ENCODE data around the gene TBC1D10A. TPM values are rescaled to one million over a fixed set of nuclear protein-coding genes. Genes with fewer than 3 reads are reported as not detected.

Gene TBC1D10A
- total RNA-seq (10 to 100 TPM in 1 of 6 donors, 1 to 10 TPM in 5; 4.0 to 14.1 (median 7.4) TPM), polyA plus RNA-seq (10 to 100 TPM; 12.4 to 19.4 TPM)

DNA sequence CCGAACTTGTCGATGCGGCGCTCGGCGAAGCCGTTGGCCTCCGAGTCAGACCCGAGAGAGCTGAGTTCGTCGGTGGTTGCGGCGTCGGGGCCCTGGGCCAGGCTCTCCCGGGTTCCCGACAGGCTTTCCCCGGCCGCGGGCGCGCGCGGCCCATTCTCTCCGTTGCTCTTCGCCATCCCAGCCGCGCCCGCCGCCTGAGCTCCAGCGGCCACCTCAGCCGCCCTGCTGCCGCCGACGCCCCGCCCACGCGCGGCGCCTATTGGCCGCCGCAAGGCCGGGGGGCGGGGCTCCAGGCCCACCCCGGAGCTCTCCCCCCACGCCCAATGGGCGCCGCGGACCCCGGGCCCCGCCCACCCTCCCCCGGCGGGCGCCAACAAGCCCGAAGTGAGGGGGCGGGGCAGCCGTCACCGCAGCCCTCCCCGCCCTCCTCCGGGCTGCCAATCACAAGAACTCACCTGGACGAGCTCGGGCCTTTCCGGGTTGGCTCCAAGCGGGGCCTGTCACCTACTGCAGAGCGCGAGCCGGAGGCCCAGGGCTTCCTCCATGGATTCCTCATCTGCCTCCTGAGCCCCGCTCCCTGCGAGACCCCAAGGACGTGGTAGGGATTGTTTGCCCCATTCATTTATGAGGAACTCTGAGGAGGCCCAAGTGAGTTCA is at the start of gene TBC1D10A:
TSS of gene TBC1D10A (minus strand) at position 236 of the 657 bp plus-strand sequence. CDS start at position 176, 60 bp downstream.
- TF ChIP-seq, protein P1, sequence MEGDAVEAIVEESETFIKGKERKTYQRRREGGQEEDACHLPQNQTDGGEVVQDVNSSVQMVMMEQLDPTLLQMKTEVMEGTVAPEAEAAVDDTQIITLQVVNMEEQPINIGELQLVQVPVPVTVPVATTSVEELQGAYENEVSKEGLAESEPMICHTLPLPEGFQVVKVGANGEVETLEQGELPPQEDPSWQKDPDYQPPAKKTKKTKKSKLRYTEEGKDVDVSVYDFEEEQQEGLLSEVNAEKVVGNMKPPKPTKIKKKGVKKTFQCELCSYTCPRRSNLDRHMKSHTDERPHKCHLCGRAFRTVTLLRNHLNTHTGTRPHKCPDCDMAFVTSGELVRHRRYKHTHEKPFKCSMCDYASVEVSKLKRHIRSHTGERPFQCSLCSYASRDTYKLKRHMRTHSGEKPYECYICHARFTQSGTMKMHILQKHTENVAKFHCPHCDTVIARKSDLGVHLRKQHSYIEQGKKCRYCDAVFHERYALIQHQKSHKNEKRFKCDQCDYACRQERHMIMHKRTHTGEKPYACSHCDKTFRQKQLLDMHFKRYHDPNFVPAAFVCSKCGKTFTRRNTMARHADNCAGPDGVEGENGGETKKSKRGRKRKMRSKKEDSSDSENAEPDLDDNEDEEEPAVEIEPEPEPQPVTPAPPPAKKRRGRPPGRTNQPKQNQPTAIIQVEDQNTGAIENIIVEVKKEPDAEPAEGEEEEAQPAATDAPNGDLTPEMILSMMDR (IDR thresholded peaks at IDR 0.05), result no peak

DNA sequence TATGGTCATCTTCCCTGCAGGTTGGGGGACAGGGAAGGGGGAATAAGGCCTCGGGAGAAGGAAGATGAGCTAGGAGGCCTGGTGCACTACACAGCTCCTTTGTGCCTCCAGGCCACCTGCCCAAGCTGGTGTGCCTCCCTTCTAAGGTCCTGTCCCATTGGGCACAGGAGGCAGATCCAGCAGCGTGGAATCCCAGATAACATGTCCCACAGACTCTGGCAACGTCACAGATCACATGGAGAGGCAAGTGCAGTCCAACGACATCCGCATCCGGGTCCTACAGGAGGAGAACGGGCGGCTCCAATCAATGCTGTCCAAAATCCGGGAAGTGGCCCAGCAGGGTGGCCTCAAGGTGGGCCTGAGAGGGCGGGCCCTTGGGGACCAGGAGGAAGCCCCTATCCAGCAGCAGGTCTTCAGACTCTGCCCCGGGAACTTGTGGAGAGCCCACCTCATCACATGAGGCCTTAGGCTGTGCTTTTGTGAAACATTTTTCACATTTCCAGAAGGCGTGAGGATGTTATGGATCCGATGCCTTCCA is 48.6 kb upstream of the TBC1D10A start:
- FAIRE-seq (no peak), DNase-seq (no peak), ATAC-seq (no peak)
- no peaks in the 10 kb centered on the region for H3K36me3 ChIP-seq
- TF ChIP-seq, protein P1 (IDR thresholded peaks at IDR 0.05), result no peak
- 89 to 93% methylated on average over 13 of the region's 13 CpGs for WGBS, 2 donors
- no peaks in the 10 kb centered on the region for H3K9me3 ChIP-seq
- H3K27ac ChIP-seq, result no peak overlapping the region
- intact Hi-C loops (cut with DNase I), result no loop called here
- no peak overlapping the region for H3K4me3 ChIP-seq
- no peaks in the 10 kb centered on the region for H3K4me1 ChIP-seq
- no peaks in the 10 kb centered on the region for H3K27me3 ChIP-seq

More for the DNA sequence above, at the start of gene TBC1D10A:
- intact Hi-C loops (cut with DNase I), result no loop called here
- DNase-seq (peak; percentile 95 to 99 (median 96)), FAIRE-seq (no peak), ATAC-seq (peak; percentile 90 to 95 (median 92))
- H3K4me3 ChIP-seq, result peak within 1 kb of the TSS; percentile 89 to 100 (median 92)
- H3K36me3 ChIP-seq, result peaks cover 0 to 6% (median 0%) of the 10 kb centered on the region in 3 donors
- 0% methylated on average over 38 to 69 of the region's 69 CpGs for WGBS, 2 donors
- H3K27ac ChIP-seq, result peak within 1 kb of the TSS; percentile 70 to 88 (median 78)
- peaks cover 0 to 31% (median 18%) of the 10 kb centered on the region in 3 donors for H3K4me1 ChIP-seq
- no peaks in the 10 kb centered on the region for H3K9me3 ChIP-seq
- H3K27me3 ChIP-seq, result no peaks in the 10 kb centered on the region

DNA sequence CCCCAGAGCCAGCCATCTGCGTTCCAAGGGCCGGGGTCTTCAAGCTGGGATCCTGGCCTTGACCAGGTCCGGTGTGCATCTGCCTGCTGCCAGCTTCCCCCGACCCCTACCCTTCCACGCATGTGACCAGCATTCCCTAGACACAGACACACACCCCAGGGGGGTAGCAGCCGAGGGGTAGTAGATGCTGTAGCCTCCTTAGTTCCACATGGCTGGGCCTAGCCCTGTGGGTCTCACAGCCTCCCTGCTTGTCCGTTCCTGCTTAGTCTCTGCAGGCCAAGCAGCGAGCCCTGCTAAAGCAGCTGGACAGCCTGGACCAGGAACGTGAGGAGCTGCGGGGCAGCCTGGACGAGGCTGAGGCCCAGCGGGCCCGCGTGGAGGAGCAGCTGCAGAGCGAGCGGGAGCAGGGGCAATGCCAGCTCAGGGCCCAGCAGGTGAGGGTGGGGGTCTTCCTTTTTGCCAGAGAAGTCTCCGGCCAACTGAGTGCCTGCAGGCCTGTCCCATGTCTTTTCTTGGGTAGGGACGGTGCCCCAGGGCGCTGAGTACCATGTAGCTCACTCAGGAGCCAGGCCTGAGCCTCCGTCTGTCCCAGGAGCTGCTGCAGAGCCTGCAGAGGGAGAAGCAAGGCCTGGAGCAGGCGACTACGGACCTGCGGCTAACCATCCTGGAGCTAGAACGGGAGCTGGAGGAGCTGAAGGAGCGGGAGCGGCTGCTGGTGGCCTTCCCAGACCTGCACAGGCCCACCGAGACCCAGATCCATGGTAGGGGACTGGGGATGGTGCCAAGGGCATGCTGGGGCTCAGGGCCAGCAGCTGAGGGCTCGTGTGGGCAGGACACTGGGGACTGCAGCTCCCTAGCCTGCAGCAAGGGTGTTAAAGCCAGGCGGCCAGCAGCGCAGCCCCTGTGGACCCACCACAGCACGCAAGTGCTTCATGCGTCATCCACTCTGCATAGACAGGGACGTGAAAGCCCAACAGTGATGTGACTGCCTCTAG is 46.9 kb upstream of the TBC1D10A start:
- H3K27me3 ChIP-seq, result no peaks in the 10 kb centered on the region
- no peaks in the 10 kb centered on the region for H3K4me1 ChIP-seq
- ATAC-seq (peak in 1 of 4 donors; percentile 17), DNase-seq (no peak), FAIRE-seq (no peak)
- H3K9me3 ChIP-seq, result no peaks in the 10 kb centered on the region
- WGBS, 2 donors, result 80 to 86% methylated on average over 32 to 33 of the region's 33 CpGs
- H3K4me3 ChIP-seq, result no peak overlapping the region
- intact Hi-C loops (cut with DNase I), result no loop called here
- H3K36me3 ChIP-seq, result no peaks in the 10 kb centered on the region
- H3K27ac ChIP-seq, result no peak overlapping the region
- TF ChIP-seq, protein P1 (IDR thresholded peaks at IDR 0.05), result no peak

DNA sequence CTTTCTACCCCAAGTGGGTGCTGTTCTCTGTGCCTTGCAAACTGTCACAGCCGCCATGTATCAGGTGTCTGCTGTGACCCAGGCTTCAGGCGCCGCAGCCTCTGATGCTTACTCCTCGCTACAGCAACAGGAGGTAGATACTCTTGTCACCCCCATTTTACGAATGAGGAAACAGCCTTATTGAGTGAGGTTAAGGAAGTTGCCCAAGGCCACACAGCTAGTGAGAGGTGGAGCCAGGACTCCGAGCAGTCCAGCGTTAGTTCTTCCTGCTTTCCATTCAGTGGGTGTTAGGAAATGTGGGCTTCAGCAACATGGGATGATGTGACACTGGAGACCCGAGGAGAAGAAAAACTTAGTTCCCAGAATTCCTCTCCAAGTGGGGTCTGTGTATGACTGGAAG is 46.2 kb upstream of the TBC1D10A start:
- no peak for DNase-seq
- intact Hi-C loops (cut with DNase I), result no loop called here
- no peaks in the 10 kb centered on the region for H3K9me3 ChIP-seq
- TF ChIP-seq, protein P1 (IDR thresholded peaks at IDR 0.05), result no peak
- H3K36me3 ChIP-seq, result no peaks in the 10 kb centered on the region
- 53 to 61% methylated on average over 8 of the region's 8 CpGs for WGBS, 2 donors
- no peak overlapping the region for H3K27ac ChIP-seq
- peak in 3 of 4 donors; percentile 16 to 52 (median 29) for ATAC-seq
- H3K4me3 ChIP-seq, result no peak overlapping the region
- no peaks in the 10 kb centered on the region for H3K27me3 ChIP-seq
- no peaks in the 10 kb centered on the region for H3K4me1 ChIP-seq
- no peak for FAIRE-seq

All from pancreas (tissue), 10 donors.